K562 (cell line): ENCODE results near the gene ARHGDIA. TPM values are rescaled to one million over a fixed set of nuclear protein-coding genes. Genes with fewer than 3 reads are reported as not detected.
A peak's percentile ranks its signal among the peaks of the same experiment; 100 is the strongest.

ENCODE experiments used
- ASH1L ChIP-seq: fragments of 450-650 bp; IDR thresholded peaks from 2 replicates; pipeline ENCODE4 v1.6.1; 2018; ENCODE audit warnings: borderline replicate concordance, mild to moderate bottlenecking, low read depth; ENCODE audit not compliant: partially characterized antibody
- ATF7 ChIP-seq: fragments of 450-650 bp; IDR thresholded peaks from 2 replicates; pipeline ENCODE4 v1.7.1; 2014; ENCODE audit warnings: mild to moderate bottlenecking, moderate library complexity
- BDP1 ChIP-seq: IDR thresholded peaks from 3 replicates; pipeline ENCODE4 v1.6.1; 2011; ENCODE audit not compliant: insufficient read length, insufficient read depth
- CCAR2 ChIP-seq: fragments of 200-400 bp; formaldehyde crosslinking; IDR thresholded peaks from 2 replicates; pipeline ENCODE4 v1.6.1; 2017; ENCODE audit warnings: mild to moderate bottlenecking, low read depth, low read length
- CHD1 ChIP-seq: fragments of 200-600 bp; sonication (generic); IDR thresholded peaks from one replicate; pipeline ENCODE4 v1.6.1; 2012; ENCODE audit warnings: mild to moderate bottlenecking, moderate library complexity, low read length, inconsistent platforms
- ESRRA ChIP-seq: fragments of 450-650 bp; IDR thresholded peaks from 2 replicates; pipeline ENCODE4 v1.6.1; 2014; ENCODE audit warnings: low read depth, mild to moderate bottlenecking, moderate library complexity, borderline replicate concordance
- FOXA1 ChIP-seq: fragments of 450-650 bp; IDR thresholded peaks from 2 replicates; pipeline ENCODE4 v1.6.1; 2016; ENCODE audit warnings: mild to moderate bottlenecking, borderline replicate concordance
- GTF2F1 ChIP-seq: IDR thresholded peaks from 2 replicates; pipeline ENCODE4 v1.6.1; 2011; ENCODE audit warnings: low read depth, low read length, improper control_type of control experiment
- HMG20A ChIP-seq: fragments of 450-650 bp; formaldehyde crosslinking; conservative IDR thresholded peaks from 2 replicates; pipeline ENCODE4 v1.4.0; 2020; ENCODE audit warnings: mild to moderate bottlenecking, mixed read lengths
- KAT2B ChIP-seq: IDR thresholded peaks from one replicate; pipeline ENCODE4 v1.6.1; 2012; ENCODE audit warnings: low read depth, mild to moderate bottlenecking, control low read depth, inconsistent platforms, low read length, moderate library complexity
- MTA1 ChIP-seq: fragments of 450-650 bp; IDR thresholded peaks from 2 replicates; pipeline ENCODE4 v1.6.1; 2017; ENCODE audit warnings: borderline replicate concordance
- ZNF212 ChIP-seq: fragments of 450-650 bp; formaldehyde crosslinking; IDR thresholded peaks from 2 replicates; pipeline ENCODE4 v1.4.0; 2020; ENCODE audit warnings: mild to moderate bottlenecking
- ZNF77 ChIP-seq: fragments of 250-450 bp; sonication (Bioruptor Pico); IDR thresholded peaks from 2 replicates; pipeline ENCODE4 v1.5.0; 2020
- polyA plus RNA-seq, 8 experiments: library from polyadenylated mRNA; depleted of rRNA in 4 of 8; stranded (reverse) in 5 of 8; unstranded in 3 of 8; fragments of >200 nt; fragmentation: Nextera tagmentation in 2 of 8; fragmentation: Illumina TruSeq in 1 of 8; extraction: Ambion mirVana in 2 of 8; extraction: Trizol in 1 of 8; gene quantifications; 2 replicates each; pipeline versions ENCODE4 v1.2.1 to v1.2.3, GENCODE V29; 2011 to 2014; ENCODE audit warnings: inconsistent platforms in 1 of 8, missing spikeins in 1 of 8
- total RNA-seq, 7 experiments: library from RNA; depleted of rRNA in 6 of 7; stranded (reverse); fragments of >200 nt in 6 of 7; fragmentation: Illumina TruSeq in 2 of 7; extraction: Trizol in 2 of 7; gene quantifications; 2 replicates each; pipeline versions ENCODE4 v1.2.1 to v1.2.3, GENCODE V29; 2011 to 2021; ENCODE audit warnings: low replicate concordance in 1 of 7
- TF ChIP-seq, protein P1 (sequence below): sonication (generic); formaldehyde crosslinking; IDR thresholded peaks from 2 replicates; pipeline ENCODE4 v1.8.0; 2022; ENCODE audit warnings: mild to moderate bottlenecking, missing genetic modification reagents
- TF ChIP-seq, protein P2 (sequence below), 2 experiments: IDR thresholded peaks; 2 replicates each; pipeline ENCODE4 v1.6.1; 2011; ENCODE audit warnings: borderline replicate concordance in 1 of 2, control low read depth in 1 of 2, low read depth in 1 of 2, low read length in 1 of 2, mild to moderate bottlenecking in 1 of 2, mixed read lengths in 1 of 2, moderate library complexity in 1 of 2; ENCODE audit not compliant: insufficient read depth in 1 of 2, insufficient read length in 1 of 2, poor library complexity in 1 of 2, severe bottlenecking in 1 of 2; ENCODE audit errors: extremely low read depth in 1 of 2
- TF ChIP-seq, protein P3 (sequence below): IDR thresholded peaks from 2 replicates; pipeline ENCODE4 v1.6.1; 2011; ENCODE audit not compliant: insufficient read length; ENCODE audit errors: extremely low read depth
- TF ChIP-seq, protein P4 (sequence below): fragments of 450-650 bp; IDR thresholded peaks from 2 replicates; pipeline ENCODE4 v1.6.1; 2014; ENCODE audit warnings: low read depth, mild to moderate bottlenecking, moderate library complexity, borderline replicate concordance
- TF ChIP-seq, protein P5 (sequence below): fragments of 450-650 bp; IDR thresholded peaks from one replicate; pipeline ENCODE4 v1.6.1; 2018; ENCODE audit warnings: mild to moderate bottlenecking, moderate library complexity; ENCODE audit not compliant: partially characterized antibody

ARHGDIA gene
- total and polyA plus RNA-seq, 9 of the 15 experiments (the other 6 are each of a cell fraction or from before 2014, with no cell fraction given): 9.6 to 340 (median 97.6) TPM

DNA sequence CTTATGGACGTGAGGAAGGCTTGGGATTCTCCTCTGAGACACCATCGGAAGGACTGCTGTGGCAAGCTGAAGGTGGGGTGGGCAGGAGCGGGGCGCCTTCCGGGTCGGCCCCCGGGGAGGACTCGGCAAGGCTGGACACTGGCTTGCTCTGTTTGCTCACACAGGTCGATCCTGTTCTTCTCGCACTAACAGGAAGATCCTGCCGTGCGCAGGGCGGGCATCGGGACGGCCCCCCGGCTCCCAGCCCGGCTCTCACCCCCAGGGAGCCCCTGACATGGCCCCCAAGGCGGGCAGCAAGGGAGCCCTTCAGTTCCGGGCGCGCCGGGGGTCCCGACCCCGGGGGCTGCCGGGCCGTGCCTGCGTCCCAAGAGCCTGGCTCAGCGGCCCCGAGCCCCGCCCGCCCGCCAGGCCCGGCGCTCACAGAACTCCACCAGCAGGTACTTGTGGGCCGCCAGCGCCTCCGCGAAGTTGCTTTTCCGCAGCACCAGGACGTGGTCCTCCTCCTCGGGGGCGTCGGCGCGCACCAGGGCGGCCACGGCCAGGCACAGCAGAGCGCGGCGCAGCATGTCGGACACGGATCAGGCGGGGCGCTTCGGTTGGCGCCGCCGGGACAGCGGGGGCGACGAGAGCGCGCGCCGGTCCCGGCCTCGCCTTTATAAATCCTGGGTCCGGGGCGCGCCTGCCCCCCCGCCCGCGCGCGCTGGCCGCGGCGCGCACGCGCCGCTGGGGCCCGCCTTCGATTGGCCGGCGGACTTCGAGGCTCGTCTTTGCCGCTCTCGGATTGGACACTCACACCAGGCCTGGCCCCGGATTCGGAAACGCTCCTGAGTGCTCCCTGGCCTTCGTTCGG, 11.0 kb downstream of the ARHGDIA start, which contains the start of gene P4HB (continued):
- no peak for TF ChIP-seq ZNF77 (CRISPR knock-in tag)
- no peak for TF ChIP-seq ESRRA
- TF ChIP-seq KAT2B: no peak
- TF ChIP-seq, protein P1, sequence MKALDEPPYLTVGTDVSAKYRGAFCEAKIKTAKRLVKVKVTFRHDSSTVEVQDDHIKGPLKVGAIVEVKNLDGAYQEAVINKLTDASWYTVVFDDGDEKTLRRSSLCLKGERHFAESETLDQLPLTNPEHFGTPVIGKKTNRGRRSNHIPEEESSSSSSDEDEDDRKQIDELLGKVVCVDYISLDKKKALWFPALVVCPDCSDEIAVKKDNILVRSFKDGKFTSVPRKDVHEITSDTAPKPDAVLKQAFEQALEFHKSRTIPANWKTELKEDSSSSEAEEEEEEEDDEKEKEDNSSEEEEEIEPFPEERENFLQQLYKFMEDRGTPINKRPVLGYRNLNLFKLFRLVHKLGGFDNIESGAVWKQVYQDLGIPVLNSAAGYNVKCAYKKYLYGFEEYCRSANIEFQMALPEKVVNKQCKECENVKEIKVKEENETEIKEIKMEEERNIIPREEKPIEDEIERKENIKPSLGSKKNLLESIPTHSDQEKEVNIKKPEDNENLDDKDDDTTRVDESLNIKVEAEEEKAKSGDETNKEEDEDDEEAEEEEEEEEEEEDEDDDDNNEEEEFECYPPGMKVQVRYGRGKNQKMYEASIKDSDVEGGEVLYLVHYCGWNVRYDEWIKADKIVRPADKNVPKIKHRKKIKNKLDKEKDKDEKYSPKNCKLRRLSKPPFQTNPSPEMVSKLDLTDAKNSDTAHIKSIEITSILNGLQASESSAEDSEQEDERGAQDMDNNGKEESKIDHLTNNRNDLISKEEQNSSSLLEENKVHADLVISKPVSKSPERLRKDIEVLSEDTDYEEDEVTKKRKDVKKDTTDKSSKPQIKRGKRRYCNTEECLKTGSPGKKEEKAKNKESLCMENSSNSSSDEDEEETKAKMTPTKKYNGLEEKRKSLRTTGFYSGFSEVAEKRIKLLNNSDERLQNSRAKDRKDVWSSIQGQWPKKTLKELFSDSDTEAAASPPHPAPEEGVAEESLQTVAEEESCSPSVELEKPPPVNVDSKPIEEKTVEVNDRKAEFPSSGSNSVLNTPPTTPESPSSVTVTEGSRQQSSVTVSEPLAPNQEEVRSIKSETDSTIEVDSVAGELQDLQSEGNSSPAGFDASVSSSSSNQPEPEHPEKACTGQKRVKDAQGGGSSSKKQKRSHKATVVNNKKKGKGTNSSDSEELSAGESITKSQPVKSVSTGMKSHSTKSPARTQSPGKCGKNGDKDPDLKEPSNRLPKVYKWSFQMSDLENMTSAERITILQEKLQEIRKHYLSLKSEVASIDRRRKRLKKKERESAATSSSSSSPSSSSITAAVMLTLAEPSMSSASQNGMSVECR (CRISPR knock-in tag): peak; percentile 47
- TF ChIP-seq ZNF212 (CRISPR knock-in tag): 0 out of 2 replicates have a peak, but pooled peaks have one; percentile 52
- TF ChIP-seq ASH1L: no peak
- TF ChIP-seq MTA1: no peak
- no peak for TF ChIP-seq CCAR2
- TF ChIP-seq, protein P2, sequence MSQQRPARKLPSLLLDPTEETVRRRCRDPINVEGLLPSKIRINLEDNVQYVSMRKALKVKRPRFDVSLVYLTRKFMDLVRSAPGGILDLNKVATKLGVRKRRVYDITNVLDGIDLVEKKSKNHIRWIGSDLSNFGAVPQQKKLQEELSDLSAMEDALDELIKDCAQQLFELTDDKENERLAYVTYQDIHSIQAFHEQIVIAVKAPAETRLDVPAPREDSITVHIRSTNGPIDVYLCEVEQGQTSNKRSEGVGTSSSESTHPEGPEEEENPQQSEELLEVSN (IDR thresholded peaks at IDR 0.05; ENCODE audit: borderline replicate concordance in 1 of 2, extremely low read depth in 1 of 2, insufficient read depth in 1 of 2, insufficient read length in 1 of 2, low read depth in 1 of 2, low read length in 1 of 2, poor library complexity in 1 of 2, severe bottlenecking in 1 of 2): peak in 1 of 2 experiments; percentile 82
- TF ChIP-seq, protein P3, sequence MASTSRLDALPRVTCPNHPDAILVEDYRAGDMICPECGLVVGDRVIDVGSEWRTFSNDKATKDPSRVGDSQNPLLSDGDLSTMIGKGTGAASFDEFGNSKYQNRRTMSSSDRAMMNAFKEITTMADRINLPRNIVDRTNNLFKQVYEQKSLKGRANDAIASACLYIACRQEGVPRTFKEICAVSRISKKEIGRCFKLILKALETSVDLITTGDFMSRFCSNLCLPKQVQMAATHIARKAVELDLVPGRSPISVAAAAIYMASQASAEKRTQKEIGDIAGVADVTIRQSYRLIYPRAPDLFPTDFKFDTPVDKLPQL: peak; percentile 68
- TF ChIP-seq CHD1: peak; percentile 87
- peak; percentile 80; the same call in 1 of the 2 replicates for TF ChIP-seq GTF2F1
- TF ChIP-seq, protein P4, sequence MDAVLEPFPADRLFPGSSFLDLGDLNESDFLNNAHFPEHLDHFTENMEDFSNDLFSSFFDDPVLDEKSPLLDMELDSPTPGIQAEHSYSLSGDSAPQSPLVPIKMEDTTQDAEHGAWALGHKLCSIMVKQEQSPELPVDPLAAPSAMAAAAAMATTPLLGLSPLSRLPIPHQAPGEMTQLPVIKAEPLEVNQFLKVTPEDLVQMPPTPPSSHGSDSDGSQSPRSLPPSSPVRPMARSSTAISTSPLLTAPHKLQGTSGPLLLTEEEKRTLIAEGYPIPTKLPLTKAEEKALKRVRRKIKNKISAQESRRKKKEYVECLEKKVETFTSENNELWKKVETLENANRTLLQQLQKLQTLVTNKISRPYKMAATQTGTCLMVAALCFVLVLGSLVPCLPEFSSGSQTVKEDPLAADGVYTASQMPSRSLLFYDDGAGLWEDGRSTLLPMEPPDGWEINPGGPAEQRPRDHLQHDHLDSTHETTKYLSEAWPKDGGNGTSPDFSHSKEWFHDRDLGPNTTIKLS: no peak
- TF ChIP-seq, protein P5, sequence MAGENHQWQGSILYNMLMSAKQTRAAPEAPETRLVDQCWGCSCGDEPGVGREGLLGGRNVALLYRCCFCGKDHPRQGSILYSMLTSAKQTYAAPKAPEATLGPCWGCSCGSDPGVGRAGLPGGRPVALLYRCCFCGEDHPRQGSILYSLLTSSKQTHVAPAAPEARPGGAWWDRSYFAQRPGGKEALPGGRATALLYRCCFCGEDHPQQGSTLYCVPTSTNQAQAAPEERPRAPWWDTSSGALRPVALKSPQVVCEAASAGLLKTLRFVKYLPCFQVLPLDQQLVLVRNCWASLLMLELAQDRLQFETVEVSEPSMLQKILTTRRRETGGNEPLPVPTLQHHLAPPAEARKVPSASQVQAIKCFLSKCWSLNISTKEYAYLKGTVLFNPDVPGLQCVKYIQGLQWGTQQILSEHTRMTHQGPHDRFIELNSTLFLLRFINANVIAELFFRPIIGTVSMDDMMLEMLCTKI: no peak
- TF ChIP-seq HMG20A (CRISPR knock-in tag): no peak
- no peak for TF ChIP-seq FOXA1
- TF ChIP-seq BDP1: no peak
- no peak for TF ChIP-seq ATF7
